MM.1S (cell line): ENCODE results near the gene CDC14A.

Experiments
- CTCF ChIP-seq: fragments of 300-600 bp; sonication (generic); IDR thresholded peaks from 2 replicates; pipeline ENCODE4 v1.5.1; 2016; ENCODE audit warnings: antibody characterized with exemption, low read length, mixed read lengths
- EZH2 ChIP-seq: fragments of 300-600 bp; sonication (generic); optimal IDR thresholded peaks from 2 replicates; pipeline ENCODE3; 2017; ENCODE audit warnings: low read depth, mild to moderate bottlenecking, antibody characterized with exemption, low read length, mixed read lengths
- EZH2phosphoT487 ChIP-seq: fragments of 300-600 bp; sonication (generic); IDR thresholded peaks from 2 replicates; pipeline ENCODE4 v1.6.1; 2018; ENCODE audit warnings: antibody characterized with exemption, low read length

GRCh38 chr1:100440075-100440809 lies 87.9 kb downstream of the CDC14A start:
- TF ChIP-seq CTCF = no peak
- no peak for TF ChIP-seq EZH2
- no peak for TF ChIP-seq EZH2phosphoT487
